Motor neuron (in vitro differentiated cells): ENCODE data around the gene MBNL2. TPM values are rescaled to one million over a fixed set of nuclear protein-coding genes. Genes with fewer than 3 reads are reported as not detected.
A peak's percentile ranks its signal among the peaks of the same experiment; 100 is the strongest.

Experiments used
- ATAC-seq, 8 experiments: fragments of 200-7000 bp; cut with Tn5 transposase; replicated peaks in 6 of 8; 2 replicates each; pipeline ENCODE4 v1.8.0; 2021; ENCODE audit warnings: mild to moderate bottlenecking in 8 of 8, moderate library complexity in 8 of 8
- H3K27ac ChIP-seq, 2 donors: fragments of 250-450 bp; sonication (Bioruptor Pico); 2 replicates each; pipeline ENCODE4 v1.9.0; 2021; ENCODE audit warnings: antibody characterized with exemption in 2 of 2, mild to moderate bottlenecking in 2 of 2, moderate library complexity in 1 of 2
- H3K4me1 ChIP-seq, 2 donors: fragments of 250-450 bp; sonication (Bioruptor Pico); replicated peaks in 1 of 2; 2 replicates each; pipeline ENCODE4 v1.6.1; 2021; ENCODE audit warnings: antibody characterized with exemption in 2 of 2, mild to moderate bottlenecking in 2 of 2, moderate library complexity in 1 of 2
- H3K4me3 ChIP-seq, 5 donors: fragments of 250-450 bp; sonication (Bioruptor Pico); 2 replicates each; pipeline ENCODE4 v1.9.0; 2021; ENCODE audit warnings: antibody characterized with exemption in 5 of 5, mild to moderate bottlenecking in 5 of 5, moderate library complexity in 4 of 5
- WGBS, 10 experiments: fragments of 450-650 bp; shearing (Covaris generic); methylation state at CpG; one replicate each; pipeline ENCODE4 v1.0.0; 2022; 5-methylcytosine and 5-hydroxymethylcytosine counted together
- in situ Hi-C, 9 experiments: fragments of 400-800 bp; cut with MboI; loops; one replicate each; pipeline ENCODE4 v1.15.0; 2021; ENCODE audit warnings: low sequenced_read_pairs in 9 of 9, low pct_unique_long_range_greater_than_20kb in 2 of 9; ENCODE audit not compliant: unreplicated experiment in 9 of 9
- total RNA-seq, 8 experiments: library from RNA; unstranded; fragments of 300-600 nt; gene quantifications; 2 replicates each; pipeline versions ENCODE4 v1.2.3 to v1.2.4, GENCODE V29; 2022

The MBNL2 gene
- total RNA-seq, 8 experiments from 2014 or later, result 6.9 to 317 (median 54.7) TPM

DNA sequence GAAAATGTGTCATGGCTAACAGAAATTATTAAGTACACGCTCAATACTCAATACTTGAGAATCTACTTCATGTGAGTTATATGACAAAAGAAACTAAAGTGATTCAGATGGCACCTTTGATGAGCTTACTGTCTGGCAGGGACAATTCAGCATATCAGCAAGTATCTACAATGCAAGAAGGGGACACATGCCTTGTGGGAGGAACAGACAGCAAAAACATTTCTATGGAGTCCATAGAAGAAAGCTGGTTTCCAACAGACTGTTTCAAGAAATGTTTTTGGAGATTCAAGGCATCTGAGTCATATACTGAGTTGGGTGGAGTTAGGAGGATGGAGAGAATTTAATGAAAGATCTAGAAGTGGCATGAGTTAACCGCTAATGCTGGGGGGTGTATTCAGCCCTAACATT, 54.7 kb downstream of the MBNL2 start:
- ATAC-seq, result peak in 3 of 8 experiments; percentile 46 to 56 (median 53)
- peaks cover 0 to 5% of the 10 kb centered on the region in 2 donors for H3K4me1 ChIP-seq
- H3K4me3 ChIP-seq, result no peak overlapping the region
- no peak overlapping the region for H3K27ac ChIP-seq
- 20 to 100% (median 85%) methylated on average over 1 to 2 of the region's 2 CpGs for WGBS, 10 experiments
- in situ Hi-C loops, result no loop called here

GRCh38 chr13:97278435-97279411, 56.6 kb downstream of the MBNL2 start:
- no peak for ATAC-seq
- in situ Hi-C loops, result no loop called here
- H3K27ac ChIP-seq, result no peak overlapping the region
- 13 to 100% (median 66%) methylated on average over 3 to 9 of the region's 9 CpGs for WGBS, 10 experiments
- H3K4me3 ChIP-seq, result no peak overlapping the region
- peaks cover 0 to 5% of the 10 kb centered on the region in 2 donors for H3K4me1 ChIP-seq

- Histone ChIP-seq H3K4me1 (peaks cover 0 to 5% of the 10 kb centered on the region in 2 donors), H3K4me3 (no peak overlapping the region), H3K27ac (no peak overlapping the region)
- WGBS, 10 experiments, result 4 to 71% (median 54%) methylated on average over 3 to 5 of the region's 5 CpGs
- ATAC-seq, result peak in 1 of 8 experiments; percentile 9
- in situ Hi-C loops, result no loop called here
Measured at GRCh38 chr13:97279913-97280312, 57.8 kb downstream of the MBNL2 start.

- WGBS, 10 experiments, result 0 to 100% (median 82%) methylated on average over 1 to 2 of the region's 4 CpGs; no CpG with 5 or more reads in 2 of the 10 experiments
- in situ Hi-C loops, result no loop called here
- H3K4me1 ChIP-seq, result peaks cover 0 to 10% of the 10 kb centered on the region in 2 donors
- H3K27ac ChIP-seq, result no peak overlapping the region
- ATAC-seq, result peak; percentile 37 to 90 (median 86)
- H3K4me3 ChIP-seq, result no peak overlapping the region
Measured at GRCh38 chr13:97280478-97280877, 58.3 kb downstream of the MBNL2 start.

DNA sequence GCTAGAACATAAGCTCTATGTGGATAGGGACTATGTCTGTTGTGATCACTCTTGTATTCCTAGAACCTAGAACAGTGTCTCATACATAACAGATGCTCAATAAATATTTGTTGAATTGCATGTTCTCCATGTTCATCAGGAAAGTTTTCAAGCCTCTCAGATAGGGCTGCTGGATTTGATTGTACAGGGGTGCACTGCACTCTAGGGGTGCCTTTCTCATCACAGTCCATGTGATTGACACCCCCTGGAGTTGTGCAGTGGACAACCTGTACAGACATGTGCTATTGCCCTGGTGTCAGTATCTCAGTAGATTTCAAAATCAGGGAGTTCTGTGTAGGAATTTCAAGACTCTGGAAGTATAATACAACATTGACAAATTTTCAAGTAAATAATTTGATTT, 58.9 kb downstream of the MBNL2 start:
- peaks cover 0 to 9% of the 10 kb centered on the region in 2 donors for H3K4me1 ChIP-seq
- no peak overlapping the region for H3K4me3 ChIP-seq
- in situ Hi-C loops, result no loop called here
- peak in 2 of 8 experiments; percentile 6 to 10 for ATAC-seq
- no peak overlapping the region for H3K27ac ChIP-seq

- Histone ChIP-seq H3K27ac (no peak overlapping the region), H3K4me3 (no peak overlapping the region), H3K4me1 (peaks cover 0 to 7% of the 10 kb centered on the region in 2 donors)
- 76 to 100% (median 90%) methylated on average over 2 to 4 of the region's 4 CpGs; no CpG with 5 or more reads in 3 of the 10 experiments for WGBS, 10 experiments
- in situ Hi-C loops, result no loop called here
- ATAC-seq, result no peak
Measured at GRCh38 chr13:97282705-97283104, 60.6 kb downstream of the MBNL2 start.

- Histone ChIP-seq H3K27ac (no peak overlapping the region), H3K4me3 (no peak overlapping the region), H3K4me1 (peaks cover 0 to 18% of the 10 kb centered on the region in 2 donors)
- WGBS, 10 experiments, result 60 to 100% (median 93%) methylated on average over 1 to 2 of the region's 2 CpGs; no CpG with 5 or more reads in 4 of the 10 experiments
- in situ Hi-C loops, result no loop called here
- no peak for ATAC-seq
Measured at GRCh38 chr13:97283888-97284287, 61.8 kb downstream of the MBNL2 start.

DNA sequence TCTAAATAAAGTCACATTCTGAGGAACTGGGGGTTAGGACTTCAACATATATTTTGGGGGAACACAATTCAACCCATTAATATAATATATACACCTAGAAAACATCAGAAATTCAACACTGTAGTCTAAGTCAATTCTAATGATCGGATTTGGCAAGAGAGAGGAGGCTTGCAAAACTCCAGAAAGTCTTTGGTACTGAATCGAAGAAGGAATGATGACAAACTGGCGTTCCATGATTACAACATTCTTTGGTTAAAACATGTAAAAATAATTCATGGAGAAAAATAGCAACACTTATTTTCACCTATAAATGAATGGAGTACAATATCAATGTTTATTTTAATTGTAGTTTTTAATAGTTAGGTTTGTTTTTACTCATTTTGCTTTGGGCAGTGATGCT, 62.4 kb downstream of the MBNL2 start:
- in situ Hi-C loops, result no loop called here
- Histone ChIP-seq H3K4me3 (no peak overlapping the region), H3K27ac (no peak overlapping the region), H3K4me1 (peaks cover 0 to 23% of the 10 kb centered on the region in 2 donors)
- 14 to 100% (median 96%) methylated on average over 1 to 3 of the region's 3 CpGs for WGBS, 10 experiments
- ATAC-seq, result no peak

- no peak for ATAC-seq
- Histone ChIP-seq H3K27ac (no peak overlapping the region), H3K4me1 (peaks cover 0 to 21% of the 10 kb centered on the region in 2 donors), H3K4me3 (no peak overlapping the region)
- in situ Hi-C loops, result no loop called here
- WGBS, 10 experiments, result 65 to 96% (median 89%) methylated on average over 1 to 6 of the region's 6 CpGs
Measured at GRCh38 chr13:97285221-97285955, 63.3 kb downstream of the MBNL2 start.

DNA sequence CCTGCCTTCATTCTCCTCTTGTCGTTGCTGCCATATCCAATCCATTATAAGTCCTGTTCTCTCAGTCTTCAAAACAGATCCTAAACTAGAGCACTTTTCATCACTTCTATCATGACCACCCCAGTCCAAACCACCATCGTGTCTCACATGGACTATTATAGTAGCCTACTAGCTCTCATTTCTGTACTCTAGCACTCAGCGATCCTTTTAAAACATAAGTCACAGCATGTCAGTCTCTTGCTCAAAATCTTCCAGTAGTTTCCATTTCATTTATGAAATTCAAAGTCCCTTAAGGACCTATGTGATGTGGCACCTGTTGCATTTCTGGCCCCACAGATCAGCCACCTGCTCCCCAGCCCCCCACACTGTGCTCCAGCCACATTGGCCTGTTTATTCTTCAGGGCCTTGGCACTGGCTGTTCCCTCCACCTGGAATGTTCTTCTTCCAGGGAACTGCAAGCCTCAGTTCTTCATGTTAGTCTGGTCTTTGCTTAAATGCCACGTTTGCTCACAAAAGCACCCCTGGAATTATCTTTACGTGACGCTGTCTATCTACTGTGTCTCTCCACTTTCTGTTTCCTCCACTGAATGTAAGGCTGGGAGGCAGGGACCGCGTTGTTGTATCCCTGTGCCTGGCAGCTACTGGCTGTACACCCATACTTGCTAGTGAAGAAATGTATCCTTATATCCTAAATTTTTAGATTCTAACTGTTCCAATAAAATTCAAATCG, 64.3 kb downstream of the MBNL2 start:
- in situ Hi-C loops, result no loop called here
- no peak overlapping the region for H3K27ac ChIP-seq
- ATAC-seq, result no peak
- WGBS, 10 experiments, result 78 to 100% (median 90%) methylated on average over 3 to 9 of the region's 9 CpGs
- no peak overlapping the region for H3K4me3 ChIP-seq
- peaks cover 0 to 21% of the 10 kb centered on the region in 2 donors for H3K4me1 ChIP-seq

GRCh38 chr13:97287047-97287383, 64.9 kb downstream of the MBNL2 start:
- 70 to 100% (median 90%) methylated on average over 2 to 5 of the region's 5 CpGs for WGBS, 10 experiments
- in situ Hi-C loops, result no loop called here
- H3K4me1 ChIP-seq, result peaks cover 0 to 21% of the 10 kb centered on the region in 2 donors

GRCh38 chr13:97288486-97288900, 66.4 kb downstream of the MBNL2 start:
- H3K4me1 ChIP-seq, result peaks cover 0 to 21% of the 10 kb centered on the region in 2 donors
- 67 to 100% (median 100%) methylated on average over 1 to 2 of the region's 2 CpGs; no CpG with 5 or more reads in 2 of the 10 experiments for WGBS, 10 experiments
- H3K4me3 ChIP-seq, result no peak overlapping the region
- in situ Hi-C loops, result no loop called here
- ATAC-seq, result peak in 1 of 8 experiments; percentile 13
- H3K27ac ChIP-seq, result no peak overlapping the region

More at GRCh38 chr13:97287047-97287383, 64.9 kb downstream of the MBNL2 start:
- Histone ChIP-seq H3K27ac (no peak overlapping the region), H3K4me3 (no peak overlapping the region)
- no peak for ATAC-seq
